NCI-H748 (cell line): ENCODE results near the gene TRIOBP.

Source experiments
- DNase-seq: peaks from one replicate; lab custom pipeline; 2025; ENCODE audit not compliant: unreplicated experiment; lab: John Stamatoyannopoulos, UW

TRIOBP gene

GRCh38 chr22:37818409-37819104, 121.7 kb downstream of the TRIOBP start:
- DNase-seq, result peak; percentile 72

GRCh38 chr22:37819105-37819433, 122.2 kb downstream of the TRIOBP start:
- DNase-seq, result no peak

- DNase-seq, result no peak
Observed at GRCh38 chr22:37820350-37820749, 123.5 kb downstream of the TRIOBP start.

- DNase-seq, result no peak
Observed at GRCh38 chr22:37822079-37822833, 125.4 kb downstream of the TRIOBP start.

- peak; percentile 5 for DNase-seq
Observed at GRCh38 chr22:37823134-37823985, 126.5 kb downstream of the TRIOBP start, which contains the start of gene GALR3. TSS of gene GALR3 (plus strand) at chr22:37823382. CDS start at chr22:37823407, 25 bp downstream.

- peak; percentile 57 for DNase-seq
Observed at GRCh38 chr22:37824674-37825641, 128.1 kb downstream of the TRIOBP start.
